Stimulated activated naive CD8-positive, alpha-beta T cell treated with anti-CD3 and anti-CD28 coated beads, Interleukin-15, Interleukin-2, amounts not matched to agents 100 ng/mL and 50 ng/mL, for 24 hours (primary cell): ENCODE data around the gene SLC26A11.

ENCODE experiments used
- H3K27ac Mint-ChIP-seq: one replicate; pipeline ENCODE4 v1.8.0; 2021; ENCODE audit warnings: mild to moderate bottlenecking, mixed read lengths
- H3K27me3 Mint-ChIP-seq: one replicate; pipeline ENCODE4 v1.8.0; 2021; ENCODE audit warnings: mixed read lengths
- H3K36me3 Mint-ChIP-seq: one replicate; pipeline ENCODE4 v1.8.0; 2021; ENCODE audit warnings: low read depth, mixed read lengths
- H3K4me1 Mint-ChIP-seq: one replicate; pipeline ENCODE4 v1.8.0; 2021; ENCODE audit warnings: low read depth, mixed read lengths
- H3K4me3 Mint-ChIP-seq: one replicate; pipeline ENCODE4 v1.8.0; 2021; ENCODE audit warnings: mild to moderate bottlenecking, mixed read lengths
- H3K9me3 Mint-ChIP-seq: one replicate; pipeline ENCODE4 v1.8.0; 2021; ENCODE audit warnings: mixed read lengths

Gene SLC26A11

DNA sequence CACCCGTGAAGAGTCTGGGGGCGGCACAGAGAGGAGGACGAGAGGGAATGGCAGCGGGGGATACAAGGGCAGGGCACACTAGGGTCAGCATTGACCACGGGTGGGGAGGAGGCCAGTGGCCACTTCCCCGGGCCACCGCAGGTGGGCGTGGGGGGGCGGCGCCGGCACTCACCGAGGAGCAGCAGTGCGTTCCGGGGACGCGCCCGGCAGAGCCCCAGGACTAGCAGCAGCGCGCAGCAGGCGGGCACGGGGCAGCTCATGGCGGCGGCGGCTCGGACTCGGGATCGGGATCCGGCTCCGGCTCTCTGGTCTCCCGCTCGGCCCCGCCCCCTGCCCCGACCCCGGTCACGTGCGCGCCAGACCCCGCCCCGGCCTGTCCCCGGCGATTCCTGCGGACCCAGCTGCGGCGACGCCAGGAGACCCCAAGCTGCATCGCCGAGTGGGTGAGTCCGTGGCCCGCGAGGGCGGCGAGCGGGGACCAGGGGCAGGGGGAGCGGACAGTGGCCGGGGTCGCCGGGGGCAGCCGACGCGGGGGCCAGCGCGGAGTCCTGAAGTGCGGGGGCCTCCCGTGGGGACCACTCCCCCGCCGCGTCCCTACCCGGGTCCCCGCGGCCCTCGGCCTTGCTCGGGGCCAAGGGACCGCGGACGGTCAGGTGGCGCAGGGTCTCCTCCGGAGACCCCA lies at the start of gene SLC26A11, which contains the start of gene SGSH:
TSS of gene SLC26A11 (plus strand) at position 374 of the 682 bp plus-strand sequence. CDS start 1,134 bp downstream, outside the sequence.
TSS of gene SGSH (minus strand) at position 280 of the 682 bp plus-strand sequence. CDS start at position 260, 20 bp downstream.
- peaks cover 16% of the 10 kb centered on the region for H3K36me3 Mint-ChIP-seq
- no peaks in the 10 kb centered on the region for H3K9me3 Mint-ChIP-seq
- peaks cover 37% of the 10 kb centered on the region for H3K4me1 Mint-ChIP-seq
- peak within 1 kb of the TSS; percentile 88 for H3K4me3 Mint-ChIP-seq
- H3K27me3 Mint-ChIP-seq: no peaks in the 10 kb centered on the region
- peak within 1 kb of the TSS; percentile 88 for H3K27ac Mint-ChIP-seq

DNA sequence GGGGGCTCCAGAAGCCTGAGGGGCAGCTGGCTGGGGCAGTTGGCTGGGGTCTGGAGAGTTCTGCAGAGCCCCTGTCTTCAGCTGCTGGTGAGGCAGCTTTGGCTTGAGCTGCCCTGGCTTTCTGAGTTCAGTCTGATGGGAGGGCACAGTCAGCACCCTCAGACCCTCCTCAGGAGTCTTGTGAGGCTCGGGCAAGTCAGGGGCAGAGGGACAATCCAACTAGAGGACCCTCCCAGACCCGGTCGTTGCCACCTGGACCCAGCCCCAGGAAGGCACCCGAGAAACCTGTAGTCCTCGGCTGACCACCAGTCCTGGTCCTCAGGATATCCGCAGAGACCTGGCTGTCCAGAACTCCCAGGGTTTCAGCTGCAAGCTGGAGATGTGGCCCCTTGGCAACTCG lies 48.5 kb upstream of the SLC26A11 start:
- H3K27ac Mint-ChIP-seq: no peak overlapping the region
- H3K36me3 Mint-ChIP-seq: no peaks in the 10 kb centered on the region
- H3K4me1 Mint-ChIP-seq: no peaks in the 10 kb centered on the region
- no peak overlapping the region for H3K4me3 Mint-ChIP-seq
- H3K9me3 Mint-ChIP-seq: no peaks in the 10 kb centered on the region
- no peaks in the 10 kb centered on the region for H3K27me3 Mint-ChIP-seq

DNA sequence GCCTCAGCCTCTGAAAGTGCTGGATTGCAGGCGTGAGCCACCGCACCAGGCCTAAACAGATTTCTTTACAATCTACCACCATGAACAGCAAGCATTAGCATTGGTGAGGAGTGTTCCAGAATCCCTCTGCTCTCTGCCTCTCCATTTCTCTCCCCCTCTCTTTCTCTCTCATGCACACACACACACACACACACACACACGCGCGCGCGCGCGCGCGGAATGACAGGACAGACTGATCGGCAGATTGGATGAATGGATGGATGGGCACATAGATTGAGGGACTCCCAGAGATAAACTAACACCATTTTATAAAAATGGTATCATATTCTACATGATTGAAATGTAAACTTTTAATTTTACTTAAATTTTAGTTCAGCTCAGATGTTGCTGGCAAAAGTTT lies 47.1 kb upstream of the SLC26A11 start:
- H3K4me1 Mint-ChIP-seq: no peaks in the 10 kb centered on the region
- no peaks in the 10 kb centered on the region for H3K9me3 Mint-ChIP-seq
- no peaks in the 10 kb centered on the region for H3K27me3 Mint-ChIP-seq
- no peak overlapping the region for H3K27ac Mint-ChIP-seq
- H3K36me3 Mint-ChIP-seq: no peaks in the 10 kb centered on the region
- no peak overlapping the region for H3K4me3 Mint-ChIP-seq

DNA sequence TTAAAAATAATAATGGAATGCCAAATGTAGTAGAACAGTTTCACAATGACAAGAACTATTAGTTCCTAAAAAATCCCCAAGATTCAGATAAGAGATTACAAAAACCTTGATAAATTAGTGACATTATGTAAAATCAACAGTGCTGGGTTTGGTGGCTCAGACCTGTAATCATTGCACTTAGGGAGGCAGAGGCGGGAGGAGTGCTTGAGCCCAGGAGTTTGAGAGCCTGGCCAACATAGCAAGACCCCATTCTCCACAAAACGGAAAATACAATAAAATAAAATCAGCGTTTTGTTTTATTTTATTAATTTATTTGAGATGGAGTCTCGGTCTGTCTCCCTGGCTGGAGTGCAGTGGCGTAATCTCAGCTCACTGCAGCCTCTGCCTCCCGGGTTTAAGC lies 46.3 kb upstream of the SLC26A11 start:
- no peaks in the 10 kb centered on the region for H3K27me3 Mint-ChIP-seq
- no peaks in the 10 kb centered on the region for H3K4me1 Mint-ChIP-seq
- no peaks in the 10 kb centered on the region for H3K36me3 Mint-ChIP-seq
- H3K27ac Mint-ChIP-seq: no peak overlapping the region
- no peak overlapping the region for H3K4me3 Mint-ChIP-seq
- no peaks in the 10 kb centered on the region for H3K9me3 Mint-ChIP-seq

DNA sequence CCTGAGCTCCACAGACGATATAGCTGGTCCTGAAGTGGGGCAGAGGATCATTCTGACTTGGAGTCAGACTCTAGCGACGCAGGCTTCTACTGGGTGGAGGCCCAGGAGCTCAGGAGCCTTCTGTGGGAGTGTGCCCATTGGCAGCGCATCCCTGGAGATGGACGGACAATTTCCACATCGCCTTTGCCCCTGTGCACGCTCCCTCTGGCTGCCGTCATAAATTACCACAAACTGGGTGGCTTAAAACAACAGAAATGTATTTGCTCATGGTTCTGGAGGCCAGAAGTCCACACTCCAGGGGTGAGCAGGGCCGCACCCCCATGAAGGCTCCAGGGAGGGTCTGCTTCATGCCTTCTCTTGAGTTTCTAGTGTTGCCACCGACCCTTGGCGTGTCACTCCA lies 43.5 kb upstream of the SLC26A11 start:
- no peaks in the 10 kb centered on the region for H3K36me3 Mint-ChIP-seq

DNA sequence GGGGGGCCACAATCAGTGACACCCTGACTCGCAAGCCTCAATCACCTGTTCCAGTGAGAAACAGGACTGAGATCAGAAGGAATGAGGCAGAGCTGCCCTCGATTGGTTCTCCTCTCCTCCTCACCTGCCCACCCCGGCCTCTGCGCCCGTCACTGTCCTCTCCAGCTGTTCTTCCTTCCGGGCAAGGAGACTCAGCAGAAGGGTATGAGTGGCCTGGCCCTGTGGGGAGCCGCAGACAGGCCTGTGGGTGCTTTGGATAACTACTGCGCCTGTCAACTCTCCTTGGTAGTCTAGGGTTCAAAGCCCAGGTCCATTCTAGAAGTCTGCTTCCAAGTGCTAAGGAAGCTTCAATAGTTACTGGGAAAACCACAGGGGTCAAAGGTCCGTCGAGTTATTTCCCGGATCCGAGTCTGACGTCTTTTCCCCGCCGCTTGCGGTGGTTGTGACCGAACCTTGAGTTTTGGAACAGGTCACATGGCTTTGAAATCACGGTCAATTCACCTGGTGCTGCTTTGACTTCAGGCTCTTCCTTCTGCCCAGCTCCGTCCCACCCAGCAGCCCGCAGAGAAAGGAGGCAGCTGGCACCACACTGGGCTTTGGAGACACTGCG lies 42.1 kb upstream of the SLC26A11 start:
- Mint-ChIP-seq H3K4me1 (no peaks in the 10 kb centered on the region), H3K4me3 (no peak overlapping the region), H3K9me3 (no peaks in the 10 kb centered on the region), H3K27me3 (no peaks in the 10 kb centered on the region), H3K27ac (no peak overlapping the region), H3K36me3 (no peaks in the 10 kb centered on the region)

More for the DNA sequence above, 43.5 kb upstream of the SLC26A11 start:
- no peak overlapping the region for H3K27ac Mint-ChIP-seq
- no peaks in the 10 kb centered on the region for H3K9me3 Mint-ChIP-seq
- no peak overlapping the region for H3K4me3 Mint-ChIP-seq
- no peaks in the 10 kb centered on the region for H3K27me3 Mint-ChIP-seq
- H3K4me1 Mint-ChIP-seq: no peaks in the 10 kb centered on the region

DNA sequence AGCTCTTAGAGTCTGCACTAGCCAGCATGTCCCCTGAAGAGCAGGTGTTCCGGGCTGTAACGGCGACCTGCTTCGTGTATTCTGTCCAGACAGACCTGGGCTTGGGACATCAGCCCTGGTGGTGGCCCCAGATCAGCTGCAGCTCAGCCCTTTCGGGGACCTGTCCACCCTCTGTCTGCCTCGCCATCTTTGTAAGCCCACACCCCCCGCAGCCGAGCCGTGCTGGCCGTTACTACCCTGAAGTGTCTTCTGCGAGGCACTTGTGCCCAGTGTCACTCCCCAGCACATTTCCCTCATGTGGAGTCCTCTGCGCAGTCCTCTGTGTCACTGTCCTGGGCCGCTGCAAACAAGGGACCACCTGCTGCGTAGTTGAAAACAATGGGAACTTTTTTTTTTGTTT lies 40.0 kb upstream of the SLC26A11 start:
- no peaks in the 10 kb centered on the region for H3K36me3 Mint-ChIP-seq
- H3K27ac Mint-ChIP-seq: no peak overlapping the region
- no peaks in the 10 kb centered on the region for H3K9me3 Mint-ChIP-seq
- no peaks in the 10 kb centered on the region for H3K27me3 Mint-ChIP-seq
- H3K4me1 Mint-ChIP-seq: no peaks in the 10 kb centered on the region
- H3K4me3 Mint-ChIP-seq: no peak overlapping the region

DNA sequence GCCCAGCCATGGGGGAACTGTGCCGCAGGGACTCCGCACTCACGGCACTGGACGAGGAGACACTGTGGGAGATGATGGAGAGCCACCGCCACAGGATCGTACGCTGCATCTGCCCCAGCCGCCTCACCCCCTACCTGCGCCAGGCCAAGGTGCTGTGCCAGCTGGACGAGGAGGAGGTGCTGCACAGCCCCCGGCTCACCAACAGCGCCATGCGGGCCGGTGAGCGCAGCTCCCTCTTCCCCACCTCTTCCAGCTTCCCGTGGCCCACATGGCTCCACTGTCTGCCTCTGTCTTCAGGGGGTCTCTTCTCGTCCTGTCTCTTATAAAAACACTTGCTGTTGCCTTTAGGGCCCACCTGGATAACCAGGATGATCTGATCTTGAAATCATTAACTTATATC lies 38.8 kb upstream of the SLC26A11 start:
- Mint-ChIP-seq H3K4me1 (no peaks in the 10 kb centered on the region), H3K4me3 (no peak overlapping the region), H3K36me3 (no peaks in the 10 kb centered on the region), H3K9me3 (no peaks in the 10 kb centered on the region), H3K27ac (no peak overlapping the region), H3K27me3 (no peaks in the 10 kb centered on the region)

DNA sequence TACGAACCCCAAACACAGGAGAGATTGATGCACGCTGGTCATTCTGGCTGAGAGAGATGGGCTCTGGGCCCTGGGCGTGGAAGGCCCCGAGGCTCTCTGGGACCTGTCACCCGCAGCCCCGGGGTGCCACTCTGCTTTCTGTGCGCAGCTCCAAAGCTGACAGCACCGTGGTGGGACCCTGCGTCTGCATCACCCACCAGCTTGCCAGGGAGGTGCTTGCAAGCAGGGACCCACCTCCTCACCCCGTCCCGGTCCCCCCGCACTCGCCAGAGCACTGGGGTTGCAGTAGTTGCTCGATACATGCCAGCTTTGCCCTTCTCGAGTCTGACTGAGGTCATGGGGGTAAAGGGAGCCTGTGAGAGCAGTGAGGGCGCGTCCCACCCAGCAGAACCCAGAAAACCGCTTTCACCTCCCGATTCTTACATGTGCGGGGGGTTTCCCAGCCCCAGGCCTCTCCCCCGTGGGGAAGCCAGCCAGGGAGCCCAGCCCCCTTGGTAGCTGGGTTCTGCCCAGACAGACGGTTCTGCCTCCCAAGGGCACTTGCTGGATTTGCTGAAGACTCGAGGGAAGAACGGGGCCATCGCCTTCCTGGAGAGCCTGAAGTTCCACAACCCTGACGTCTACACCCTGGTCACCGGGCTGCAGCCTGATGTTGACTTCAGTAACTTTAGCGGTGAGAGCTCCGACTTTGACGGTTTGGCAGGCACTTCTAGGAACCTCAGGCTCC lies 37.9 kb upstream of the SLC26A11 start:
- H3K4me1 Mint-ChIP-seq: no peaks in the 10 kb centered on the region
- H3K27me3 Mint-ChIP-seq: no peaks in the 10 kb centered on the region

DNA sequence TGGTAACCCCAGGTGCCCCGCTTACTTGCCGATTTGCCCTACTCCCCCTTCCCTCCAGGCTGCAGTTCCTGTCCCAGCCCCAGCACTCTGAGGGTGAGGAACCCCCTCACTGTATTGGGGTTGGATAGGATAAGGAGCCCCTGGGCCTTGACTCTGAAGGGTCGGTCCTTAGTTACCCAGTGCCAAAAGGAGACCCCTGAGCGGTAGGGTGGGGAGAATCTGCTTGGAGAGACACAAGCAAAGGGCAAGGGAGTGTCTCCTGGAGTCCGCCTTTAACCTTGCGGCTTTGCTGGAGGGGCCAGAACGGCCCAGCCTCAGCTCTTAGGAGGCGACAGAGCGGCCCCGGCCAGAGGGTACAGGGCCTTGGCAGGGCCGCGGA lies 37.4 kb upstream of the SLC26A11 start:
- Mint-ChIP-seq H3K27ac (no peak overlapping the region), H3K4me1 (no peaks in the 10 kb centered on the region), H3K4me3 (no peak overlapping the region), H3K9me3 (no peaks in the 10 kb centered on the region), H3K27me3 (no peaks in the 10 kb centered on the region), H3K36me3 (no peaks in the 10 kb centered on the region)

More for the DNA sequence above, 37.9 kb upstream of the SLC26A11 start:
- H3K4me3 Mint-ChIP-seq: no peak overlapping the region
- H3K27ac Mint-ChIP-seq: no peak overlapping the region
- no peaks in the 10 kb centered on the region for H3K9me3 Mint-ChIP-seq
- no peaks in the 10 kb centered on the region for H3K36me3 Mint-ChIP-seq

DNA sequence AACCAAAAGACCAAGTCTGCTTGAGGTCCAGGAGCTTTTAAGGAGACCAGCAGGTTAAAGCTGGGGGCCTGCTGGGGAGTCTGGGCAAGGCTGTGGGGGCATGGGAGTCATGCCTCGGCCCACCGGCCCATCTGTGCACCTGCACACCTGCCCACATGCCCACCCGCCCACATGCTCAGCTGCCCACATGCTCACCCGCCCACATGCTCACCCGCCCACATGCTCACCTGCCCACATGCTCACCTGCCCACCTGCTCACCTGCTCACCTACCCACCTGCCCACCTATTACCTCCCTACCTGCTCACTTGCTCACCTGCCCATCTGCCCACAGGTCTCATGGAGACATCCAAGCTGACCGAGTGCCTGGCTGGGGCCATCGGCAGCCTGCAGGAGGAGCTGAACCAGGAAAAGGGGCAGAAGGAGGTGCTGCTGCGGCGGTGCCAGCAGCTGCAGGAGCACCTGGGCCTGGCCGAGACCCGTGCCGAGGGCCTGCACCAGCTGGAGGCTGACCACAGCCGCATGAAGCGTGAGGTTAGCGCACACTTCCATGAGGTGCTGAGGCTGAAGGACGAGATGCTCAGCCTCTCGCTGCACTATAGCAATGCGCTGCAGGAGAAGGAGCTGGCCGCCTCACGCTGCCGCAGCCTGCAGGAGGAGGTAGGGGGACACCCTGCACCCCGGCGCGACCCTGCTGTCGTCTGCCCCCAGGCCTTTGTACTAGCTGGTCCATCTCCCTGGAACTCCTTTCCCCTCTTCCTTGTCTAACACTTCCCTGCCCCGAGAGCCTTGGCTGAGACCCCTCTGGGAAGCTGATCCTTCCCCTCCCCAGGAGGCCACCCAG lies 36.4 kb upstream of the SLC26A11 start:
- Mint-ChIP-seq H3K27me3 (no peaks in the 10 kb centered on the region), H3K9me3 (no peaks in the 10 kb centered on the region), H3K27ac (no peak overlapping the region), H3K4me1 (no peaks in the 10 kb centered on the region), H3K4me3 (no peak overlapping the region), H3K36me3 (no peaks in the 10 kb centered on the region)

DNA sequence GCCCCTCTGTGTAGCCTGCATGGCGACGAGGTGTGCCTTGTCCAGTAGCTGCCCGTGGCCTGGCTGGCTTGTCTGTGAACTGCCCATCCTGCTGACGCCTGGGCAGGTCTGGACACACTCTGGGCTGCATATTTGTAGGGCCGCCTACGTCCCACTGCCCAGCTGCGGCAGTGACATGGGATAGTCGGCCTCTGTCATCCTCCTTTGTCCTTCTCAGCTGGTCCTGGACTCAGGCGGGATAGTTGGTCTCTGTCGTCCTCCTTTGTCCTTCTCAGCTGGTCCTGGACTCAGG lies 35.9 kb upstream of the SLC26A11 start:
- Mint-ChIP-seq H3K9me3 (no peaks in the 10 kb centered on the region), H3K27ac (no peak overlapping the region), H3K4me3 (no peak overlapping the region), H3K36me3 (no peaks in the 10 kb centered on the region), H3K27me3 (no peaks in the 10 kb centered on the region), H3K4me1 (no peaks in the 10 kb centered on the region)

DNA sequence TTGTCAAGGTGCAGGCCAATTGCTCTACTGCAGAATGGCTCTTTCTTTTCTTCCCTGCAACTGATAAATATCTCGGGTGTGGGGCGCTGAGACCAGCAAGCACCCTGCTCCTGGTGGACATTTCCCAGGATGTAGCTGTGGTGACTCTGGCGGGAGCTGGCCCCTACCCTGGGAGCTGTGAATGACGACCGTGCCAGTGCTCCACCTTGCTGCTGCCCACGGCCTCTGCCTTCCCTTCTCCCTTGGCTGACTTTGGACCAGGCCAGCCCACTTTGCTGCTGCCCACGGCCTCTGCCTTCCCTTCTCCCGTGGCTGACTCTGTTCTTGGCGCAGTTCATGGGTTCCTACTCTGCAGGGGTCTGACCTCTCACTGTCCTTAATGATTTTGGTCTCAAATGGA lies 34.3 kb upstream of the SLC26A11 start:
- H3K36me3 Mint-ChIP-seq: no peaks in the 10 kb centered on the region
- H3K27ac Mint-ChIP-seq: no peak overlapping the region
- H3K27me3 Mint-ChIP-seq: peaks cover 2% of the 10 kb centered on the region
- no peaks in the 10 kb centered on the region for H3K9me3 Mint-ChIP-seq
- no peaks in the 10 kb centered on the region for H3K4me1 Mint-ChIP-seq
- H3K4me3 Mint-ChIP-seq: no peak overlapping the region

DNA sequence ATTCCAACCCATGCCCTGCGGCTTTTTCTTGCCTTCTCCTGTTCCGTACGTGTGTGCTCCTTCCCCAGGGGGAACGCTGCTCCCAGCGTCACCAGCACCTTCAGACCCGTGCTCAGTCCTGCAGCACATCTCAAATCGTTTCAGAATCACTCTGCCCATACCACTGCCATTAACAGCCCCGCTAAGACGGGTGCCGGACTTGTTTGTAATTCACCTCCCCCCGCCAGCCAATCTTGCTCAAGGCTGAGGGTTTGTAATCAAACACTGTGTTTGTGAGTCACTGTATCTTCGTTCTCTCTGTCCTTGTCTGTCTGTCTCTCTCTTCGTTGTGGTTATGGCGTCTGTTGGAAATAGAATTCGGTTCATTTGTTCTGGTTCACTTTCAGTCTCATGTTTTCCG lies 33.1 kb upstream of the SLC26A11 start:
- H3K36me3 Mint-ChIP-seq: no peaks in the 10 kb centered on the region
- H3K27me3 Mint-ChIP-seq: peaks cover 6% of the 10 kb centered on the region

DNA sequence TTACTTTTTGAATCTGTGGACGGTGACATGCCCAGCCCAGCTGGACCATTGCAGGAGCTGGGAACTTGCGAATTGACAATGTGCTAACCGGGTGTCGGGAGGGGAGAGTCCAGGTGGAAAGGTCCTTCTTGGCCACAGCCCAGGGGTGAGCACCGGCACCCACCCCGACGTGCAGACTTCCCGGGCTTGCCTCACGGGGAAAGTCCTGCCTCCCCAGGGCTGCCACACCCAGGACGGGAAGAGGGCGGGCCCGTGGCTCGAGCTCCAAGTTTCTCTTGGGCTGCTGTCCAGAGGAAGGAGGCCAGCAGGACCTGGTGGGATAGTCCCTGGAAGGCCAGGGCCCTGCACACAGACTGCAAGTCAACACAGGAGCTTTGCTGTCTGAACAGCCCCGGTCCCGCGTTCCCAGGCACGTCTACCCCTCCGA lies 32.7 kb upstream of the SLC26A11 start:
- no peaks in the 10 kb centered on the region for H3K36me3 Mint-ChIP-seq

More for the DNA sequence above, 33.1 kb upstream of the SLC26A11 start:
- Mint-ChIP-seq H3K4me3 (no peak overlapping the region), H3K27ac (no peak overlapping the region), H3K9me3 (no peaks in the 10 kb centered on the region), H3K4me1 (no peaks in the 10 kb centered on the region)

More for the DNA sequence above, 32.7 kb upstream of the SLC26A11 start:
- no peak overlapping the region for H3K4me3 Mint-ChIP-seq
- no peaks in the 10 kb centered on the region for H3K4me1 Mint-ChIP-seq
- no peak overlapping the region for H3K27ac Mint-ChIP-seq
- peaks cover 8% of the 10 kb centered on the region for H3K27me3 Mint-ChIP-seq
- H3K9me3 Mint-ChIP-seq: no peaks in the 10 kb centered on the region
